DND-41 (cell line): ENCODE data around the gene OCA2.
A peak's percentile ranks its signal among the peaks of the same experiment; 100 is the strongest.

Experiments used
- ATAC-seq: fragments of 200-7000 bp; cut with Tn5 transposase; 3 replicates; pipeline ENCODE4 v1.9.1; 2021; ENCODE audit warnings: low read depth; ENCODE audit not compliant: insufficient read depth
- DNase-seq: peaks from one replicate; pipeline ENCODE4 v3.0.0-alpha.2; 2020
- H2AFZ ChIP-seq: 2 replicates; pipeline ENCODE4 v1.6.0; 2012; ENCODE audit warnings: low read depth, low read length
- H3K27ac ChIP-seq: 2 replicates; pipeline ENCODE4 v1.5.1; 2012; ENCODE audit warnings: low read length, inconsistent platforms
- H3K27me3 ChIP-seq: fragments of 200-600 bp; sonication (generic); 2 replicates; pipeline ENCODE4 v1.6.0; 2012; ENCODE audit warnings: low read length, mild to moderate bottlenecking, inconsistent platforms; ENCODE audit not compliant: insufficient read depth, poor library complexity
- H3K36me3 ChIP-seq: 2 replicates; pipeline ENCODE4 v1.5.1; 2012; ENCODE audit warnings: low read length, inconsistent platforms; ENCODE audit not compliant: insufficient read depth
- H3K4me1 ChIP-seq: 2 replicates; pipeline ENCODE4 v1.5.1; 2012; ENCODE audit warnings: mild to moderate bottlenecking, low read length; ENCODE audit not compliant: insufficient read depth
- H3K4me2 ChIP-seq: 2 replicates; pipeline ENCODE4 v1.6.0; 2012; ENCODE audit warnings: mild to moderate bottlenecking, moderate library complexity, low read length, inconsistent platforms; ENCODE audit not compliant: insufficient read depth
- H3K4me3 ChIP-seq, 2 experiments: fragments of 200-600 bp in 1 of 2; shearing (Covaris generic) in 1 of 2; 2 replicates each; pipeline ENCODE4 v1.5.1; 2012 to 2016; ENCODE audit warnings: inconsistent platforms in 2 of 2, low read length in 2 of 2, mild to moderate bottlenecking in 2 of 2, low read depth in 1 of 2, moderate library complexity in 1 of 2
- H3K79me2 ChIP-seq: 2 replicates; pipeline ENCODE4 v1.6.0; 2012; ENCODE audit warnings: low read length, inconsistent platforms; ENCODE audit not compliant: insufficient read depth
- H3K9ac ChIP-seq: 2 replicates; pipeline ENCODE4 v1.6.0; 2012; ENCODE audit warnings: low read depth, mild to moderate bottlenecking, inconsistent platforms, low read length, moderate library complexity
- H3K9me3 ChIP-seq: 2 replicates; pipeline ENCODE4 v1.5.1; 2012; ENCODE audit warnings: low read length, moderate library complexity, mild to moderate bottlenecking, inconsistent platforms; ENCODE audit not compliant: insufficient read depth, severe bottlenecking
- H4K20me1 ChIP-seq: 2 replicates; pipeline ENCODE4 v1.6.0; 2012; ENCODE audit warnings: low read length; ENCODE audit not compliant: insufficient read depth
- EZH2 ChIP-seq: IDR thresholded peaks from 3 replicates; pipeline ENCODE4 v1.6.1; 2012; ENCODE audit warnings: borderline replicate concordance, low read depth, mild to moderate bottlenecking, moderate library complexity, low read length, inconsistent platforms; ENCODE audit not compliant: severe bottlenecking
- TF ChIP-seq, protein P1 (sequence below): IDR thresholded peaks from 2 replicates; pipeline ENCODE4 v1.5.1; 2012; ENCODE audit warnings: borderline replicate concordance, low read length, moderate library complexity, mild to moderate bottlenecking; ENCODE audit not compliant: poor library complexity, severe bottlenecking; ENCODE audit errors: extremely low read depth

OCA2 gene

DNA sequence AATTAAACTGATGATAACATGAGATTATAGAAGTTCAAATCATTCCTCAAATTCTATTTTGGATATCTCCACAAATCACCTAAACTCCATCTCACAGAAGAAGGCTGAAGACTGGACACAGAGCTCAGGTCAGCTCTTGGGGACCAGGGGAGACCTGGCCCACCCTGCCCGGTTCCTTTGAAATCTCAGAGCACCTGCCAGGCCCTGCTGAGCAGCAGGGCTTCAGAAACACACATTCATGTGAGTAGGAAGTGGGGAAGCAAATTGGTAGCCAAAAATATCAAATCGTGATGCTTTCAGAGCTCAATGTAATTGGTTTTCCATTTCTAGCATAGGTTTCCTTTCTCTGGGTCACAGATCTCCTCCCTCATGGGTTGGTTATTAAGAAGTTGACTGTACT is 76.2 kb downstream of the OCA2 start:
- H3K27me3 ChIP-seq = no peaks in the 10 kb centered on the region
- H4K20me1 ChIP-seq = no peaks in the 10 kb centered on the region
- no peak for ATAC-seq
- no peak overlapping the region for H3K4me2 ChIP-seq
- no peak overlapping the region for H3K27ac ChIP-seq
- H3K9me3 ChIP-seq = no peaks in the 10 kb centered on the region
- DNase-seq = no peak
- H2AFZ ChIP-seq = no peak overlapping the region
- H3K9ac ChIP-seq = no peak overlapping the region
- no peaks in the 10 kb centered on the region for H3K79me2 ChIP-seq
- TF ChIP-seq EZH2 = no peak
- TF ChIP-seq, protein P1, sequence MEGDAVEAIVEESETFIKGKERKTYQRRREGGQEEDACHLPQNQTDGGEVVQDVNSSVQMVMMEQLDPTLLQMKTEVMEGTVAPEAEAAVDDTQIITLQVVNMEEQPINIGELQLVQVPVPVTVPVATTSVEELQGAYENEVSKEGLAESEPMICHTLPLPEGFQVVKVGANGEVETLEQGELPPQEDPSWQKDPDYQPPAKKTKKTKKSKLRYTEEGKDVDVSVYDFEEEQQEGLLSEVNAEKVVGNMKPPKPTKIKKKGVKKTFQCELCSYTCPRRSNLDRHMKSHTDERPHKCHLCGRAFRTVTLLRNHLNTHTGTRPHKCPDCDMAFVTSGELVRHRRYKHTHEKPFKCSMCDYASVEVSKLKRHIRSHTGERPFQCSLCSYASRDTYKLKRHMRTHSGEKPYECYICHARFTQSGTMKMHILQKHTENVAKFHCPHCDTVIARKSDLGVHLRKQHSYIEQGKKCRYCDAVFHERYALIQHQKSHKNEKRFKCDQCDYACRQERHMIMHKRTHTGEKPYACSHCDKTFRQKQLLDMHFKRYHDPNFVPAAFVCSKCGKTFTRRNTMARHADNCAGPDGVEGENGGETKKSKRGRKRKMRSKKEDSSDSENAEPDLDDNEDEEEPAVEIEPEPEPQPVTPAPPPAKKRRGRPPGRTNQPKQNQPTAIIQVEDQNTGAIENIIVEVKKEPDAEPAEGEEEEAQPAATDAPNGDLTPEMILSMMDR = no peak
- no peak overlapping the region for H3K4me3 ChIP-seq
- no peaks in the 10 kb centered on the region for H3K36me3 ChIP-seq
- H3K4me1 ChIP-seq = no peaks in the 10 kb centered on the region

DNA sequence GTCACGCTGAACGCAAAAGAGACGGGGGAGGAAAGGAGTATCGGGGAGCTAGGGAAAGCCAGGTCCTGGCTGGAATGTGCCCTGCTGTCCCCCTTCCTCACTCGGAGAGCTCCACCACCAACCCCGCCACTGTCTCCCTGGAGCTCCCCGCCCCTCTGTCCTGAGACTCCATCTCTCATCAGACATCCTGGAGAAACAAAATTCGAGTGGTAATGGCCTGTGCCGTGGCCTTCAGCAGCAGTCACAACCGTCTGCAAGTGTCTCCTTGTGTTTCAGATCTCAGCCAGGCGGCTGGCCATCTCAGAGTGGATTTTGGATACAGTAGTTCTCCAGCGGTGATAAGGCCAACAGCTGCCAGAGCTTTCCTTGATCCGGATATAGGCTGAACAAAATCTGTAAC is 76.9 kb downstream of the OCA2 start:
- no peak for TF ChIP-seq EZH2
- TF ChIP-seq, protein P1 = no peak
- Histone ChIP-seq H3K27me3 (no peaks in the 10 kb centered on the region), H3K36me3 (no peaks in the 10 kb centered on the region), H3K9ac (no peak overlapping the region), H3K4me3 (no peak overlapping the region), H4K20me1 (no peaks in the 10 kb centered on the region), H3K9me3 (no peaks in the 10 kb centered on the region), H3K79me2 (no peaks in the 10 kb centered on the region), H3K4me1 (no peaks in the 10 kb centered on the region), H2AFZ (no peak overlapping the region), H3K4me2 (no peak overlapping the region), H3K27ac (no peak overlapping the region)
- DNase-seq = no peak
- ATAC-seq = no peak

DNA sequence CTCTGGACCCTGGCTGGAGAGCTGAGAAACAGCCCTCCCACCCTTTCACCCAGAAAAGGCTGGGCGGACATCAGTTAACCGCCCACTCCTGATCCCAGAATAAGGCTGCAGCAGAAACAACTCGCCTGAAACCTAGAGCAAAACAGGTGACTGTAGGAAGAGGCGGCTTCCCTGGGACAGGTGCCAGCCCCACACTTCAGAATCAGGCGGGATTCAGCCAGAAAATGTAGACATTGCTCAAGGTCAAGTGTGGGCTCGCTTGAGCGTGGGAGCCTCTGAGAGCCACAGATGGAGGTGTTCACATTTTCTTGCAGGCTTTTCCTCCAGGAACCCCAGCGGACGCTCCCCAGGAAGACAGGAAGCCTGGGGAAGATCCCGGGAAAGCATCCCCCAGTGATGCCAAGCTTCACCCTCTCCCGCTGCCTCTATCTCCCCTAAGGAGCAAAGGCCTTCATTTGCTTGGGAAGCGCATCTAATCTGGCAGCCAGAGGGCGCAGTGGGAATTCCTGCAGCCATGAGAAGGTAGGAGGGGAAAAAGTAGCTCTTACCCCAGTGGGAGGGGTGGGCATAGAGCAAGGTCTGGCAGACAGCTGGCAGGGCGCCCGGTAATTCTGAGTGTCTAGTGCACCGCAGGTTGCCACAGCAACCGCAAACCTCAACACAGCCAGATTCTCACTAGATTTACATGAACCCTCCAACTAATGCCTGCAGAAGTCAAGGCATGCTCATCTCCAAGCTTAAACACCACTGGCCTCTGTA is 77.7 kb downstream of the OCA2 start:
- H3K79me2 ChIP-seq = no peaks in the 10 kb centered on the region
- ATAC-seq = peak; percentile 90
- H3K36me3 ChIP-seq = no peaks in the 10 kb centered on the region
- H3K4me3 ChIP-seq = no peak overlapping the region
- no peak overlapping the region for H3K27ac ChIP-seq
- DNase-seq = peak; percentile 79
- no peaks in the 10 kb centered on the region for H3K9me3 ChIP-seq
- no peak overlapping the region for H3K9ac ChIP-seq
- no peaks in the 10 kb centered on the region for H3K4me1 ChIP-seq
- TF ChIP-seq EZH2 = no peak
- TF ChIP-seq, protein P1 = peak; percentile 71
- H4K20me1 ChIP-seq = no peaks in the 10 kb centered on the region
- no peaks in the 10 kb centered on the region for H3K27me3 ChIP-seq
- H3K4me2 ChIP-seq = no peak overlapping the region
- no peak overlapping the region for H2AFZ ChIP-seq

DNA sequence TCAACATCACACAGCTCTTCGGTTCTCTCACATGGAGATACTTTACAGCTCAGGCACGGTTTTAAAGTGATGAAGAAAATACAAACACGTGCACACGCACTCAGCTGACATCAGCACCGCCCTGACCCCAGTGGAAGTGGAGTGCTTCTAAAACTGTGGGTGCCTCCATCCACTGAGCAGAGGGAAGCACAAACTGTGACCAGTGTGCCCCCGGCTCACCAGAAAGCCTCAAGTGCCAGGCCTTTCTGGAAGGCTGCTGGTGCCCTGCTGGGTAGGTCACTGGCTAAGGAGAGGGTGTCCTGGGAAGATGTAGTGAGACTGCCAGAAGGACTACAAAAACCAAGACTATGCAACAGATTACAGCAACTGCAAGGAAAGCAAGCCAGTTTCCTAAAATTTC is 78.5 kb downstream of the OCA2 start:
- H3K27me3 ChIP-seq = no peaks in the 10 kb centered on the region
- H3K9me3 ChIP-seq = no peaks in the 10 kb centered on the region
- no peaks in the 10 kb centered on the region for H3K36me3 ChIP-seq
- no peaks in the 10 kb centered on the region for H4K20me1 ChIP-seq
- no peaks in the 10 kb centered on the region for H3K4me1 ChIP-seq
- ATAC-seq (no peak), DNase-seq (no peak)
- H3K4me3 ChIP-seq = no peak overlapping the region
- H3K9ac ChIP-seq = no peak overlapping the region
- TF ChIP-seq EZH2 = no peak
- TF ChIP-seq, protein P1 = no peak
- no peak overlapping the region for H2AFZ ChIP-seq
- no peak overlapping the region for H3K27ac ChIP-seq
- H3K4me2 ChIP-seq = no peak overlapping the region
- no peaks in the 10 kb centered on the region for H3K79me2 ChIP-seq
